Activated naive CD8-positive, alpha-beta T cell treated with anti-CD3 and anti-CD28 coated beads for 36 hours (primary cell): ENCODE measurements around the gene PRND. TPM values are rescaled to one million over a fixed set of nuclear protein-coding genes. Genes with fewer than 3 reads are reported as not detected.
A peak's percentile ranks its signal among the peaks of the same experiment; 100 is the strongest.
"Not testable (repeated sequence)": the region's sequence is repeated elsewhere in the genome, so short reads cannot be mapped to it uniquely, and the experiment has no call there.

Experiments used
- DNase-seq: peaks from one replicate; pipeline ENCODE4 v3.0.0; 2021
- H3K27ac Mint-ChIP-seq: one replicate; pipeline ENCODE4 v1.8.0; 2022; ENCODE audit warnings: mild to moderate bottlenecking, moderate library complexity, mixed read lengths
- H3K27me3 Mint-ChIP-seq: one replicate; pipeline ENCODE4 v1.8.0; 2022; ENCODE audit warnings: mild to moderate bottlenecking, mixed read lengths
- H3K36me3 Mint-ChIP-seq: one replicate; pipeline ENCODE4 v1.8.0; 2021; ENCODE audit warnings: mild to moderate bottlenecking, mixed read lengths
- H3K4me1 Mint-ChIP-seq: one replicate; pipeline ENCODE4 v1.8.0; 2021; ENCODE audit warnings: mixed read lengths
- H3K4me3 Mint-ChIP-seq: one replicate; pipeline ENCODE4 v1.8.0; 2022; ENCODE audit warnings: mild to moderate bottlenecking, moderate library complexity, mixed read lengths
- H3K9me3 Mint-ChIP-seq: one replicate; pipeline ENCODE4 v1.8.0; 2022; ENCODE audit warnings: mixed read lengths
- total RNA-seq, 2 experiments: library from RNA; stranded (reverse); gene quantifications; one replicate each; pipeline ENCODE4 v1.2.3, GENCODE V29; 2021

Gene PRND
- total RNA-seq, 2 experiments from 2014 or later: not detected

DNA sequence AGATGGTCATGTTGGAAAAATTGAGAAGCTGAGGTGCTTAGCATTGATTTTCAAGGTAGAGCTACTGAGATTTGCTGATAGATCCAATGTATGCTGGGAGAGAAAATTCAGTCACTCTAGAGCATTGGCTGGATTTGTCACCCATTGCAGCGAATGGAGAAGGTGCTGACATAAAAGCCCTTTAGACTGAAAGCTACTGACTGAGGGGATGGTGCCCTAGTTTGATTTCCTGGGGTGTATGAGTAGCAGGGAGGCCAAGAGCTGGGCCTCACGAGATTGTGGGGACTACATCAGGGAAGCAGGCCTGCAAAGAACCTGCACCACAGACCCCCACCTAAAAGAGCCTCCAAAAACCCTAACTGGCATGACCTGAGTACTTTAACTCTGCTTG is 23.9 kb upstream of the PRND start:
- H3K4me1 Mint-ChIP-seq: peaks cover 23% of the 10 kb centered on the region
- no peaks in the 10 kb centered on the region for H3K9me3 Mint-ChIP-seq
- no peaks in the 10 kb centered on the region for H3K27me3 Mint-ChIP-seq
- peaks cover 44% of the 10 kb centered on the region for H3K36me3 Mint-ChIP-seq
- no peak for DNase-seq
- no peak overlapping the region for H3K4me3 Mint-ChIP-seq
- H3K27ac Mint-ChIP-seq: peak overlapping the region; percentile 66

DNA sequence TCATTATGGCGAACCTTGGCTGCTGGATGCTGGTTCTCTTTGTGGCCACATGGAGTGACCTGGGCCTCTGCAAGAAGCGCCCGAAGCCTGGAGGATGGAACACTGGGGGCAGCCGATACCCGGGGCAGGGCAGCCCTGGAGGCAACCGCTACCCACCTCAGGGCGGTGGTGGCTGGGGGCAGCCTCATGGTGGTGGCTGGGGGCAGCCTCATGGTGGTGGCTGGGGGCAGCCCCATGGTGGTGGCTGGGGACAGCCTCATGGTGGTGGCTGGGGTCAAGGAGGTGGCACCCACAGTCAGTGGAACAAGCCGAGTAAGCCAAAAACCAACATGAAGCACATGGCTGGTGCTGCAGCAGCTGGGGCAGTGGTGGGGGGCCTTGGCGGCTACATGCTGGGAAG is 22.5 kb upstream of the PRND start:
- Mint-ChIP-seq H3K27ac (no peak overlapping the region), H3K4me1 (peaks cover 22% of the 10 kb centered on the region), H3K27me3 (peaks cover 1% of the 10 kb centered on the region), H3K36me3 (peaks cover 32% of the 10 kb centered on the region), H3K9me3 (no peaks in the 10 kb centered on the region), H3K4me3 (no peak overlapping the region)
- no peak for DNase-seq

GRCh38 chr20:4699957-4700356 is 21.8 kb upstream of the PRND start:
- Mint-ChIP-seq H3K27ac (no peak overlapping the region), H3K4me1 (peaks cover 22% of the 10 kb centered on the region), H3K27me3 (peaks cover 3% of the 10 kb centered on the region), H3K9me3 (no peaks in the 10 kb centered on the region), H3K4me3 (no peak overlapping the region), H3K36me3 (peaks cover 32% of the 10 kb centered on the region)
- DNase-seq: no peak

DNA sequence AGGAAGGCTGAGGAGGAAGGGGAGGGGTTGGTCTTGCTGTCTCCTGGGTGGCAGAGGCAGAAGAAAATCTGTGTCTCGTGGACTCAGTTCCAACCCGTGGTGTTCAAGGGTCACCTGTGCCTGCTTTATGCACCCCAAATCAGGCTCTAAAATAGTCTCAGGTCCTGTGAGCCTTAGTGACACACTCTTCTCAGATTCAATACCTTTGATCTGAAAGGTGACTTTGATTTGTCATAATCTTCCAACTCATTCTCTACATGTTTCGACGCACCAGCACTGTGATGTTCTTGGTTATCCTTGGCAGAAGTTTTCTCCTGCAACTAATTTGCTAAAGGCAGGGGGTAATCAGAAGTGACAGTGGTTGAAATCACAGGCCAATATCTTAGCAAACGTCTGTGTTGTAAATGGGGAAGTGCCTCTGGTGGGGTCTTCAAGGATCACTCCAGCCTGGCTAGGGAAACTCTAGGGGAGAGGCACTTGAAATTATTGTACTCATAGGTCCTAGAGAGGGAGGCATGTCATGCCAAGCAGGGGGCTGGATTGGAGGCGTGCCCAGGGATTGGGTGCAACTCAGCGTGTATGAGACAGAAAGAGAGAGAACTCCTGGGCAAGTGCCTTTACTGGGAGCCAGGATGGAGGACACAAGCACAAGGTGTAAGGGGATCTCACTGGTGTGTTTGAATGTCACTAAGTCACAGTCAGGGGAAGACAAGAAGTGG is 19.0 kb upstream of the PRND start:
- Mint-ChIP-seq H3K9me3 (no peaks in the 10 kb centered on the region), H3K36me3 (peaks cover 12% of the 10 kb centered on the region), H3K4me1 (peaks cover 5% of the 10 kb centered on the region), H3K27me3 (peaks cover 3% of the 10 kb centered on the region), H3K4me3 (no peak overlapping the region), H3K27ac (no peak overlapping the region)
- no peak for DNase-seq

DNA sequence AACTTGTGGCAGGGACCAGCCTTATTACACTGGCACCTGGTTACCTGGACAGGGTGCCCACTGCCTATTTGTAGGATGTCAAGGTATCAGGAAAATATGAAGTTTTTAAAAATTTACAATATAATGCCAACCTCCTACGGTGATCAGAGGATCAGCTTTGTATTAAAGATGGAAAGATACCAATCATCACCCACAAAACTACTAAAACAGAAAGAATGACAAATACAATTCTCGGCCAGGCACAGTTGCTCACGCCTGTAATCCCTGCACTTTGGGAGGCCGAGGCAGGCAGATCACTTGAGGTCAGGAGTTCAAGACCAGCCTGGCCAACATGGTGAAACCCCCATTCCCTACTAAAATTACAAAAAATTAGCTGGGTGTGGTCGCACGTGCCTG is 18.4 kb upstream of the PRND start:
- peaks cover 3% of the 10 kb centered on the region for H3K27me3 Mint-ChIP-seq
- H3K27ac Mint-ChIP-seq: no peak overlapping the region
- peaks cover 5% of the 10 kb centered on the region for H3K4me1 Mint-ChIP-seq
- H3K36me3 Mint-ChIP-seq: peaks cover 9% of the 10 kb centered on the region
- no peaks in the 10 kb centered on the region for H3K9me3 Mint-ChIP-seq
- H3K4me3 Mint-ChIP-seq: no peak overlapping the region
- DNase-seq: no peak

DNA sequence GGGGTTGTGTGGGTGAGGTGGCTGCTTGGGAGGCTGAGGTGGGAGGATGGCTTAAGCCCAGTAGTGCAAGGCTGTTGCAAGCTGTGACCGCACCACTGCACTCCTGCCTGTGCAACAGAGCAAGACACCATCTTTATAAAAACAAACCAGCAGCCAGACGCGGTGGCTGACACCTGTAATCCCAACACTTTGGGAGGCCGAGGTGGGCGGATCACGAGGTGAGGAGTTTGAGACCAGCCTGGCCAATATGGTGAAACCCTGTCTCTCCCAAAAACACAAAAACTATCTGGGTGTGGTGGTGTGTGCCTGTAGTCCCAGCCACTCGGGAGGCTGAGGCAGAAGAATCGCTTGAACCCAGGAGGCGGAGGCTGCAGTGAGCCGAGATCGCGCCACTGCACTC is 14.8 kb upstream of the PRND start:
- H3K4me1 Mint-ChIP-seq: not testable (repeated sequence)

DNA sequence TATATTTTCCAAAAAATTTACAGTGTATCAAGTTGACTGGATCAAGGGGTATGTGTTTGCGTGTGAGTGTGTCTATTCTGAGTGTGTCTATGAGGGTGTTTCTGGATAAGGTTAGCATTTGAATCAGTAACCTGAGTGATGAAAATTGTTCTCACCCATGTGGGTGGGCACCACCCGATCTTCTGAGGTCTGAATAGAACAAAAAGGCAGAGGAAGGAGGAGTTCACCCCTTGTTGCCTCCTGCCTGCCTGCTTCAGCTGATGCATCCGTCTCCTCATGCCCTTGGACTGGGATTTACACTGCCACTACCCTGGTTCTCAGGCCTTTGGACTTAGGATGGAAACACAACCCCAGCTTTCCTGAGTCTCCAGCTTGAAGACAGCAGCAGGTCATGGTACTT is 13.7 kb upstream of the PRND start:
- H3K36me3 Mint-ChIP-seq: no peaks in the 10 kb centered on the region
- H3K27ac Mint-ChIP-seq: no peak overlapping the region
- H3K9me3 Mint-ChIP-seq: no peaks in the 10 kb centered on the region
- peaks cover 7% of the 10 kb centered on the region for H3K4me1 Mint-ChIP-seq
- H3K4me3 Mint-ChIP-seq: no peak overlapping the region
- no peak for DNase-seq
- peaks cover 7% of the 10 kb centered on the region for H3K27me3 Mint-ChIP-seq

More for the DNA sequence above, 14.8 kb upstream of the PRND start:
- H3K27ac Mint-ChIP-seq, DNase-seq, H3K27me3 Mint-ChIP-seq, H3K4me3 Mint-ChIP-seq, H3K36me3 Mint-ChIP-seq, H3K9me3 Mint-ChIP-seq: not testable (repeated sequence)

GRCh38 chr20:4708856-4709255 is 12.9 kb upstream of the PRND start:
- Mint-ChIP-seq H3K4me3 (no peak overlapping the region), H3K36me3 (no peaks in the 10 kb centered on the region), H3K4me1 (peaks cover 7% of the 10 kb centered on the region), H3K27ac (no peak overlapping the region), H3K27me3 (peaks cover 7% of the 10 kb centered on the region), H3K9me3 (peaks cover 1% of the 10 kb centered on the region)
- DNase-seq: no peak

- Mint-ChIP-seq H3K9me3 (peaks cover 1% of the 10 kb centered on the region), H3K27ac (no peak overlapping the region), H3K36me3 (no peaks in the 10 kb centered on the region), H3K4me1 (peaks cover 7% of the 10 kb centered on the region), H3K27me3 (peaks cover 8% of the 10 kb centered on the region), H3K4me3 (no peak overlapping the region)
- no peak for DNase-seq
These were observed 12.2 kb upstream of the PRND start for GRCh38 chr20:4709261-4710105.

DNA sequence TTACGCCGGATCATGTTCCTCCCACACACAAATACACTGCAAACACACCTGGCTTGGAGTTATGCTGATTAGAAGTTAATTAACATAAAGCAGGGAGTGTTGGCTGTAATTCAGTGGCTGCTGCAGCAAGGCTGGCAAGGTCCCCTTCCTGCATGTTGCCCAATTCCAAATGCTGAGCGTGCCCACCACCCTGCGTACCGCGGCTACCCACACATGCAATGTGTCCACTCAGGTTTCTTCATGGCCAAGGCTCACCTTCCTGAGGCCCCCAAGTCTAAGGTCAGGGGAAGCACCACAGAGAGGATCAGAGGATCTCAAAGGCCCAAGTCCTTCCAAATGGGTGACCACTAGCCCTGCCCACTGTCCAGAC is 11.6 kb upstream of the PRND start:
- Mint-ChIP-seq H3K36me3 (no peaks in the 10 kb centered on the region), H3K4me1 (peaks cover 7% of the 10 kb centered on the region), H3K27me3 (peaks cover 8% of the 10 kb centered on the region), H3K27ac (no peak overlapping the region), H3K9me3 (peaks cover 1% of the 10 kb centered on the region), H3K4me3 (no peak overlapping the region)
- no peak for DNase-seq

DNA sequence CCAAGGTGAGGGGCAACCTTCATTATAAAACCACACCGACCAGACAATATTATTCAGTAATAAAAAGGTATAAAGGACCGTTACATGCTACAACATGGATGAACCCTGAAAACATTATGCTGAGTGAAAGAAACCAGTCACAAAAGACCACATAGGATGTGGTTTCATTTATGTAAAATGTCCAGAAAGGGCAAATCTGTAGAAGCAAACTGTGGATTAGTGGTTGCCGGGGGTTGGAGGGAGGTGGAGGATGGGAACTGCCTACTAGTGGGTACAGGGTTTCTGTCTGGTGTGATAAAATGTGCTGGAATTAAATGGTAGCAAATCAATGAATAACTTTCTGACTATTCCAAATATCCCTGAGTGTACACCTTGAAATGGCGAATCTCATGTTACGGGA is 10.2 kb upstream of the PRND start:
- H3K4me3 Mint-ChIP-seq: no peak overlapping the region
- no peak for DNase-seq
- peaks cover 8% of the 10 kb centered on the region for H3K27me3 Mint-ChIP-seq
- no peak overlapping the region for H3K27ac Mint-ChIP-seq
- no peaks in the 10 kb centered on the region for H3K36me3 Mint-ChIP-seq
- H3K4me1 Mint-ChIP-seq: peaks cover 7% of the 10 kb centered on the region
- H3K9me3 Mint-ChIP-seq: peaks cover 1% of the 10 kb centered on the region

DNA sequence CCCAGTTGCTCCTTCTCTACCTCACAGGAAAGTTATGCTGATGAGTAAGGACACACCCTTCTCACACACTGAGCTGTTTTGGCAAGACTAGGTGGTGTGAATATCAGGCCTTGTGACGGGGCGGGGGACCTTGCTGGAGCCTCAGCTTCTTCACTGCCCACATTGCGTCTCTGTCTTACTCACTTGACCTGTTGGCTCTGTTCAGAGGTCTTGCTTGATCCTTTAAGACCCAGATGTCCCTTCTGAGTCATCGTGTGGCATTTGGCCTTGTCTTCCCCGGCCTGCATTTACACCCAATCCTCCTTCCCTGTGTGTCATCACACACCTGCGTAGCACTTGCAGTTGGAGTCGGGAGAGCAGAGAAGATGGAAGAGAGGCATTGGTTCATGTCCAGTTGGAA is 8.3 kb upstream of the PRND start:
- Mint-ChIP-seq H3K27ac (no peak overlapping the region), H3K4me3 (no peak overlapping the region), H3K9me3 (peaks cover 1% of the 10 kb centered on the region), H3K36me3 (no peaks in the 10 kb centered on the region), H3K27me3 (peaks cover 8% of the 10 kb centered on the region), H3K4me1 (peaks cover 7% of the 10 kb centered on the region)
- no peak for DNase-seq

- Mint-ChIP-seq H3K36me3 (no peaks in the 10 kb centered on the region), H3K27ac (no peak overlapping the region), H3K4me1 (peaks cover 7% of the 10 kb centered on the region), H3K27me3 (peaks cover 4% of the 10 kb centered on the region), H3K4me3 (no peak overlapping the region), H3K9me3 (peaks cover 1% of the 10 kb centered on the region)
- DNase-seq: no peak
These were observed 6.9 kb upstream of the PRND start for GRCh38 chr20:4714818-4715217.

- H3K4me3 Mint-ChIP-seq: no peak overlapping the region
- no peak overlapping the region for H3K27ac Mint-ChIP-seq
- no peak for DNase-seq
- peaks cover 1% of the 10 kb centered on the region for H3K9me3 Mint-ChIP-seq
- H3K36me3 Mint-ChIP-seq: no peaks in the 10 kb centered on the region
- peaks cover 4% of the 10 kb centered on the region for H3K27me3 Mint-ChIP-seq
- peaks cover 6% of the 10 kb centered on the region for H3K4me1 Mint-ChIP-seq
These were observed 3.7 kb upstream of the PRND start for GRCh38 chr20:4717816-4718570.

DNA sequence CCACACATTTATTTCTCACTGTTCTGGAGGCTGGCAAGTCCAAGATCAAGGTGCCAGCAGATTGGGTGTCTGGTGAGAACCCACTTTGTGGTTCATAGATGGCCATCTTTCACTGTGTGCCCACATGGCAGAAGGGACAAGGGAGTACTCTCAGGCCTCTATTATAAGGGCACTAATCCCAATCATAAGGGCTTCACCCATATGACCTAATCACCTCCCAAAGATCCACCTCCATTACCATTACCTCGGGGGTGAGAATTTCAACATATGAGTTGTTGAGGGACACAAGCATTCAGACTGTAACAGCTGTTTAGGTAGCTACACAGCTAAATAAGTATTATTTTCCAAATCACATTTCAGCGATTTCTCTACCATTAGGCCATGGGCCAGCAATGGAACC is 2.5 kb upstream of the PRND start:
- no peak for DNase-seq
- H3K9me3 Mint-ChIP-seq: no peaks in the 10 kb centered on the region

More for the DNA sequence above, 2.5 kb upstream of the PRND start:
- no peak overlapping the region for H3K4me3 Mint-ChIP-seq
- peaks cover 6% of the 10 kb centered on the region for H3K4me1 Mint-ChIP-seq
- H3K27ac Mint-ChIP-seq: no peak overlapping the region
- no peaks in the 10 kb centered on the region for H3K36me3 Mint-ChIP-seq
- peaks cover 1% of the 10 kb centered on the region for H3K27me3 Mint-ChIP-seq
